Neural progenitor cell (in vitro differentiated cells): ENCODE results near the gene STX8.

ENCODE experiments used
- CTCF ChIP-seq: fragments of 200-600 bp; sonication (generic); IDR thresholded peaks from 2 replicates; pipeline ENCODE4 v1.5.1; 2017; ENCODE audit warnings: antibody characterized with exemption, mild to moderate bottlenecking
- EZH2 ChIP-seq: fragments of 200-600 bp; sonication (generic); IDR thresholded peaks from 2 replicates; pipeline ENCODE4 v1.6.1; 2017; ENCODE audit warnings: antibody characterized with exemption, mild to moderate bottlenecking, moderate library complexity

- TF ChIP-seq EZH2 (no peak), CTCF (no peak)
These were observed 285.4 kb downstream of the STX8 start for GRCh38 chr17:9290226-9290613.
